H9 (cell line): ENCODE data around the gene NCEH1. TPM values are rescaled to one million over a fixed set of nuclear protein-coding genes. Genes with fewer than 3 reads are reported as not detected.

Experiments used
- DNase-seq: peaks from one replicate; pipeline ENCODE4 v3.0.0-alpha.2; 2017
- H2AFZ ChIP-seq: one replicate; pipeline ENCODE4 v1.6.1; 2013; ENCODE audit warnings: mild to moderate bottlenecking, low read length, control low read depth, moderate library complexity
- H2AK5ac ChIP-seq: 2 replicates; pipeline ENCODE4 v1.6.1; 2013; ENCODE audit warnings: low read length, control low read depth, mixed read lengths; ENCODE audit not compliant: insufficient read length
- H2BK120ac ChIP-seq: one replicate; pipeline ENCODE4 v1.6.1; 2013; ENCODE audit warnings: low read depth, mild to moderate bottlenecking, low read length, control low read depth, inconsistent platforms; ENCODE audit not compliant: poor library complexity, severe bottlenecking
- H2BK12ac ChIP-seq: 2 replicates; pipeline ENCODE4 v1.6.1; 2013; ENCODE audit warnings: low read length, control low read depth, mixed read lengths, low read depth; ENCODE audit not compliant: insufficient read length
- H2BK15ac ChIP-seq: 2 replicates; pipeline ENCODE4 v1.6.1; 2013; ENCODE audit warnings: low read depth, low read length, control low read depth
- H2BK20ac ChIP-seq: one replicate; pipeline ENCODE4 v1.6.1; 2013; ENCODE audit warnings: low read depth, mild to moderate bottlenecking, low read length, control low read depth, inconsistent platforms; ENCODE audit not compliant: poor library complexity, severe bottlenecking
- H2BK5ac ChIP-seq: 2 replicates; pipeline ENCODE4 v1.6.1; 2013; ENCODE audit warnings: low read length, control low read depth, mixed read lengths; ENCODE audit not compliant: insufficient read length
- H3K14ac ChIP-seq: 2 replicates; pipeline ENCODE4 v1.6.1; 2013; ENCODE audit warnings: low read length, control low read depth; ENCODE audit not compliant: insufficient read depth
- H3K18ac ChIP-seq: 2 replicates; pipeline ENCODE4 v1.6.1; 2013; ENCODE audit warnings: low read depth, mild to moderate bottlenecking, mixed read lengths, low read length, control low read depth; ENCODE audit not compliant: insufficient read length
- H3K23ac ChIP-seq: 2 replicates; pipeline ENCODE4 v1.6.1; 2013; ENCODE audit warnings: low read length, control low read depth, mixed read lengths, low read depth; ENCODE audit not compliant: insufficient read length
- H3K23me2 ChIP-seq: 2 replicates; pipeline ENCODE4 v1.6.1; 2013; ENCODE audit warnings: low read depth, mild to moderate bottlenecking, mixed read lengths, low read length, control low read depth; ENCODE audit not compliant: insufficient read length, poor library complexity, severe bottlenecking
- H3K27ac ChIP-seq: 2 replicates; pipeline ENCODE4 v1.5.1; 2013; ENCODE audit warnings: low read length, control low read depth, mixed read lengths, low read depth; ENCODE audit not compliant: insufficient read length
- H3K27me3 ChIP-seq: 2 replicates; pipeline ENCODE4 v1.6.1; 2013; ENCODE audit warnings: low read length, control low read depth, inconsistent platforms; ENCODE audit not compliant: insufficient read depth
- H3K4ac ChIP-seq: 2 replicates; pipeline ENCODE4 v1.6.1; 2013; ENCODE audit warnings: low read depth, mild to moderate bottlenecking, control low read depth, inconsistent platforms, low read length, moderate library complexity
- H3K4me1 ChIP-seq: 2 replicates; pipeline ENCODE4 v1.6.1; 2013; ENCODE audit warnings: low read length, control low read depth, inconsistent platforms; ENCODE audit not compliant: insufficient read depth
- H3K4me2 ChIP-seq: 2 replicates; pipeline ENCODE4 v1.6.1; 2013; ENCODE audit warnings: low read length, control low read depth, mixed read lengths; ENCODE audit not compliant: insufficient read length, insufficient read depth
- H3K56ac ChIP-seq: 2 replicates; pipeline ENCODE4 v1.6.1; 2013; ENCODE audit warnings: low read depth, mild to moderate bottlenecking, mixed read lengths, low read length, control low read depth; ENCODE audit not compliant: insufficient read length
- H3K79me1 ChIP-seq: 2 replicates; pipeline ENCODE4 v1.6.1; 2013; ENCODE audit warnings: low read depth, mild to moderate bottlenecking, moderate library complexity, low read length, control low read depth, inconsistent platforms; ENCODE audit not compliant: insufficient read depth, poor library complexity, severe bottlenecking
- H3K79me2 ChIP-seq: 2 replicates; pipeline ENCODE4 v1.6.1; 2013; ENCODE audit warnings: low read length, control low read depth, inconsistent platforms; ENCODE audit not compliant: insufficient read depth
- H3K9ac ChIP-seq: 2 replicates; pipeline ENCODE4 v1.6.1; 2013; ENCODE audit warnings: low read length, control low read depth, mixed read lengths; ENCODE audit not compliant: insufficient read length; ENCODE audit errors: extremely low read depth
- H3K9me3 ChIP-seq: one replicate; pipeline ENCODE4 v1.6.1; 2013; ENCODE audit warnings: low read depth, low read length, inconsistent platforms; ENCODE audit not compliant: control insufficient read depth
- H3T11ph ChIP-seq: one replicate; pipeline ENCODE4 v1.6.1; 2013; ENCODE audit warnings: mild to moderate bottlenecking, low read length, control low read depth, inconsistent platforms
- H4K20me1 ChIP-seq: one replicate; pipeline ENCODE4 v1.6.1; 2013; ENCODE audit not compliant: control insufficient read depth, insufficient read length, insufficient read depth
- H4K5ac ChIP-seq: 2 replicates; pipeline ENCODE4 v1.6.1; 2013; ENCODE audit warnings: low read depth, mild to moderate bottlenecking, mixed read lengths, low read length, control low read depth; ENCODE audit not compliant: insufficient read length
- H4K8ac ChIP-seq: replicated peaks from 2 replicates; pipeline ENCODE4 v1.6.1; 2013; ENCODE audit warnings: low read length, control low read depth, mixed read lengths, low read depth; ENCODE audit not compliant: insufficient read length
- H4K91ac ChIP-seq: 2 replicates; pipeline ENCODE4 v1.6.1; 2013; ENCODE audit warnings: low read depth, mild to moderate bottlenecking, moderate library complexity, mixed read lengths, low read length, control low read depth; ENCODE audit not compliant: insufficient read length
- H3K27ac Mint-ChIP-seq, 3 experiments: 2 replicates in 2 of 3; 3 replicates in 1 of 3; pipeline ENCODE4 v1.8.0; 2020 to 2021; ENCODE audit warnings: mixed read lengths in 3 of 3, mild to moderate bottlenecking in 1 of 3, moderate library complexity in 1 of 3
- H3K27me3 Mint-ChIP-seq: 2 replicates; pipeline ENCODE4 v1.8.0; 2021; ENCODE audit warnings: low read depth, mild to moderate bottlenecking, moderate library complexity, mixed read lengths
- H3K36me3 Mint-ChIP-seq, 3 experiments: 2 replicates in 2 of 3; 3 replicates in 1 of 3; pipeline ENCODE4 v1.8.0; 2020 to 2021; ENCODE audit warnings: low read depth in 3 of 3, mixed read lengths in 3 of 3; ENCODE audit not compliant: insufficient read depth in 1 of 3
- H3K4me1 Mint-ChIP-seq, 2 experiments: 2 replicates each; pipeline ENCODE4 v1.8.0; 2020; ENCODE audit warnings: mixed read lengths in 2 of 2
- H3K4me3 Mint-ChIP-seq, 2 experiments: 2 replicates in 1 of 2; 3 replicates in 1 of 2; pipeline ENCODE4 v1.8.0; 2020 to 2021; ENCODE audit warnings: mild to moderate bottlenecking in 2 of 2, mixed read lengths in 2 of 2, moderate library complexity in 1 of 2
- H3K9me3 Mint-ChIP-seq, 2 experiments: 2 replicates in 1 of 2; 3 replicates in 1 of 2; pipeline ENCODE4 v1.8.0; 2020; ENCODE audit warnings: mild to moderate bottlenecking in 2 of 2, mixed read lengths in 2 of 2, moderate library complexity in 1 of 2
- CTCF ChIP-seq: fragments of 200-600 bp; sonication (generic); conservative IDR thresholded peaks from 3 replicates; pipeline ENCODE4 v1.8.0; 2021; ENCODE audit warnings: antibody characterized with exemption, mild to moderate bottlenecking
- WGBS: extraction: QIAGEN DNeasy Blood & Tissue Kit; methylation state at CpG from one replicate; pipeline ENCODE4 v1.1.7; 2013; ENCODE audit warnings: missing lambda C conversion rate, low lambda C conversion rate, mixed read lengths; ENCODE audit not compliant: insufficient read length; ENCODE audit errors: extremely low coverage; 5-methylcytosine and 5-hydroxymethylcytosine counted together
- total RNA-seq: library from RNA; stranded (reverse); gene quantifications from 2 replicates; pipeline ENCODE4 v1.2.1, GENCODE V29; 2021

Gene NCEH1
- total RNA-seq, 1 experiment from 2014 or later, result 2.3 TPM

GRCh38 chr3:172591125-172591605, 119.7 kb downstream of the NCEH1 start:
- Histone ChIP-seq H2BK12ac (no peak overlapping the region), H3K18ac (no peak overlapping the region), H3K23me2 (no peaks in the 10 kb centered on the region), H3K9ac (no peak overlapping the region), H4K5ac (no peak overlapping the region), H3K56ac (no peak overlapping the region), H3K27me3 (no peaks in the 10 kb centered on the region), H4K20me1 (no peaks in the 10 kb centered on the region), H2AFZ (no peak overlapping the region), H3K4me2 (no peak overlapping the region), H2BK120ac (no peak overlapping the region), H4K8ac (no peak overlapping the region), H3K79me2 (no peaks in the 10 kb centered on the region), H4K91ac (no peak overlapping the region), H2AK5ac (no peak overlapping the region), H3K4ac (no peak overlapping the region), H3K14ac (no peak overlapping the region), H3K4me1 (no peaks in the 10 kb centered on the region), H2BK20ac (no peak overlapping the region), H2BK15ac (no peak overlapping the region), H3K79me1 (no peaks in the 10 kb centered on the region), H3T11ph (no peak overlapping the region), H3K9me3 (no peaks in the 10 kb centered on the region), H3K27ac (no peak overlapping the region), H2BK5ac (no peak overlapping the region), H3K23ac (no peak overlapping the region)
- WGBS, result no CpG with 5 or more reads among the region's 4 CpGs
- no peak for DNase-seq
- H3K9me3 Mint-ChIP-seq, result no peaks in the 10 kb centered on the region
- H3K27ac Mint-ChIP-seq, result peak overlapping the region in 1 of 3 experiments; percentile 0; a peak in 1 of 7 replicates
- H3K4me3 Mint-ChIP-seq, result no peak overlapping the region; a peak in 1 of 5 replicates
- no peaks in the 10 kb centered on the region for H3K36me3 Mint-ChIP-seq
- no peaks in the 10 kb centered on the region for H3K27me3 Mint-ChIP-seq
- H3K4me1 Mint-ChIP-seq, result 0 out of 4 replicates have a peak, but pooled peaks cover 0 to under 1% of the 10 kb centered on the region in 2 experiments
- no peak for TF ChIP-seq CTCF
